Transverse colon (tissue), 3 donors: ENCODE data around the gene EBLN2.

ENCODE experiments used
- EP300 ChIP-seq: sonication (generic); formaldehyde crosslinking; IDR thresholded peaks from one replicate; pipeline ENCODE4 v1.6.1; 2017; ENCODE audit warnings: antibody characterized with exemption, low read depth
- POLR2A ChIP-seq: fragments of 450-650 bp; IDR thresholded peaks from one replicate; pipeline ENCODE4 v1.6.1; 2016; ENCODE audit warnings: antibody characterized with exemption, mild to moderate bottlenecking, moderate library complexity
- POLR2AphosphoS5 ChIP-seq, 3 donors: sonication (generic); formaldehyde crosslinking; IDR thresholded peaks; one replicate each; pipeline ENCODE4 v1.6.1; 2016; ENCODE audit warnings: antibody characterized with exemption in 3 of 3

- TF ChIP-seq POLR2AphosphoS5 (IDR thresholded peaks at IDR 0.05) (no peak), EP300 (no peak), POLR2A (no peak)
Observed at GRCh38 chr3:73061416-73061815, at the start of gene EBLN2.
